GM19240 (cell line): ENCODE results near the gene DEGS1.
"Not testable (repeated sequence)": the region's sequence is repeated elsewhere in the genome, so short reads cannot be mapped to it uniquely, and the experiment has no call there.

Experiments used
- DNase-seq: peaks from one replicate; pipeline ENCODE4 v3.0.0; 2011; ENCODE audit warnings: low spot score; ENCODE audit not compliant: insufficient read length

DEGS1 gene

GRCh38 chr1:224180783-224181452, 2.1 kb upstream of the DEGS1 start:
- DNase-seq = no peak

DNA sequence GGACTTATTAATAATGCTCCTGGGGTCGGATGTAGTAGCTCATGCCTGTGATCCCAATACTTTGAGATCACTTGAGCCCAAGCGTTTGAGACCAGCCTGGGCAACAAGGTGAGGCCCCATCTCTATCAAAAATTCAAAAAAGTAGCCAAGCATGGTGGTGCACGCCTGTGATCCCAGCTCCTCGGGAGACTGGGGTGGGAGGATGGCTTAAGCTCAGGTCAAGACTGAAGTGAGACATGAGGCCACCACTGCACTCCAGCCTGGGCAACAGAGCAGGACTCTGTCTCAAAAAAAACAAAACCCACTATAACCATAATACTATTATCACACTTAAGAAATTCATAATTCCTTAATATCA, 1.6 kb upstream of the DEGS1 start:
- DNase-seq = no peak

- no peak for DNase-seq
These were observed 779 bp upstream of the DEGS1 start for GRCh38 chr1:224182057-224182865.

- no peak for DNase-seq
These were observed 712 bp downstream of the DEGS1 start for GRCh38 chr1:224183591-224184312.

DNA sequence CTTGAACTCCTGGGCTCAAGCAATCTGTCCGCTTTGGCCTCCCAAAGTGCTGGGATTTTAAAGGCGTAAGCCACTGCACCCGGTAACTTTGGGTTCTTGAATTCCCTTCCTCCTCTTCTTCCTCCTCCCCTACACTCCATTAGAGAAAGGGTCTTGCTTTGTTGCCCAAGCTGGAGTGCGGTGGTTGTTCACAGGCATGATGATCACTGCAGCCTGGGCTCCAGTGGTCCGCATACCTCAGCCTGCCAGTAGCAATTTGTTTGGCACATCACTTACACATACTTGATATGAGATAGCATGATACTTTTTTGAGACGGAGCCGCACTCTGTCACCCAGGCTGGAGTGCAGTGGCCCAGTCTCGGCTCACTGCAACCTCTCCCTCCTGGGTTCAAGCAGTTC, 2.2 kb downstream of the DEGS1 start:
- DNase-seq = no peak

DNA sequence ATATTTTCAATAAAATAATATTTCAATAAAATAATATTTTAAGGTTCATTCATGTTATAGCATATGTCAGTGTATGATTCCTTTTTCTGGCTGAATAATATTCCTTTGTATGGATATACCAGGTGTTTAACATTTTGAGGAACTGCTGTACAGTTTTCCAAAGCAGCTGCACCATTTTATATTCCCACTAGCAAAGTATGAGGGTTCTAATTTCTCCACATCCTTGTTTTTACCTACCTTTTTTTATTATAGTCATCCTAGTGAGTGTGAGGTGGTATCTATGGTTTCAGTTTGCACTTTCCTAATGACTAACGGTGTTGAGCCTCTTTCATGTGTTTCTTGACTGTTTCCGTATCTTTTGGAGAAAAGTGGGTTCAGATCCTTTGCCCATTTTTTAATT, 5.2 kb downstream of the DEGS1 start:
- no peak for DNase-seq

- no peak for DNase-seq
These were observed 6.5 kb downstream of the DEGS1 start for GRCh38 chr1:224189561-224189960.

DNA sequence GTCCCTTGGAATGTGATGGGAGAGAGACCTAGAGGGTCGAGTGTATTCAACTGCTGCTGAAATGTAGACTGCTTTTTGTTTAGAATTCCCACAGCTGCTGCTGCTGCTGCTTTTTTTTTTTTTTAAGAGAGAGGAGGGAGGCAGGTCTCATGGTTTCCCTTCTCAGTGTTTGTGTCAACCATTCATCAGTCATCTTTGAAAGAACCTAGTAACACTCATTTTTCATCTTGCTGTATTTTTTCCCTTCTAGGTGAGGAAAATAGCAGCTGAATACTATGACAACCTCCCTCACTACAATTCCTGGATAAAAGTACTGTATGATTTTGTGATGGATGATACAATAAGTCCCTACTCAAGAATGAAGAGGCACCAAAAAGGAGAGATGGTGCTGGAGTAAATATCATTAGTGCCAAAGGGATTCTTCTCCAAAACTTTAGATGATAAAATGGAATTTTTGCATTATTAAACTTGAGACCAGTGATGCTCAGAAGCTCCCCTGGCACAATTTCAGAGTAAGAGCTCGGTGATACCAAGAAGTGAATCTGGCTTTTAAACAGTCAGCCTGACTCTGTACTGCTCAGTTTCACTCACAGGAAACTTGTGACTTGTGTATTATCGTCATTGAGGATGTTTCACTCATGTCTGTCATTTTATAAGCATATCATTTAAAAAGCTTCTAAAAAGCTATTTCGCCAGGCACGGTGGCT, 9.2 kb downstream of the DEGS1 start:
- no peak for DNase-seq

GRCh38 chr1:224193319-224193966, 10.4 kb downstream of the DEGS1 start:
- DNase-seq = no peak

DNA sequence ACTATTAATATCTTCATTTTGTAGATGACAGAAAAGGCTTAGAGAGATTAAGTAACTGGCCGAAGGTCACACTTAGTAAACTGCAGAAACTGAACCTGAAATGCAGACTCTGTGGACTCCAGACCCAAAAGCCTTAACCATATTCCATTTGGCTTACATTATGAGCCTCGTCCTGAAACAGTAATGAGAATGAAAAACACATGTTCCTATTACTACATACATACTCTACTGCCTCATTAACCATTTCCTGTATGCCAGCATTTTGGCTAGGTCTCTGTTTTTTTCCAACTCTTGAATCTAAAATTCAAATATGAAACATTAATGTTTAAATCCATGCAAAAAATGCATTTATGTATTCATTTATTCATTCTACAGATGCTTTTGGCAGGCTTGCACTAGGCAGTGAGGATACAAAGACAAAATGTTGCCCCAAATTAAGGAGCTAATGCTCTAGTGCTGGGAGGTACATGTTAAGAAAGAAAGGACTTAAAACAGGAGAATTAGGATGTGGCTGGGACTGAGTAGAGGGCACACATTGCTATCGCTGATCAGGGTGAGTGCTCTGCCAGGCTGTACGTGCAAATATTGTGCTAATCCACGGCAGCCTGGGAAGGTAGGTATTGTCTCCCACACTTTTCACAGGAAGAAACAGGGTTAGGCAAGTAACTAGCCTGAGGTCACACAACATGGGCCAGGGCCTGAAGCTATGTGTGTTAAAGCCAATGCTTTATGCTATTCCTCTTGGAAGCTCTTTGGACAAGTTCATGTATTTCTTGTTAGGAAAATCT, 14.0 kb downstream of the DEGS1 start:
- no peak for DNase-seq

DNA sequence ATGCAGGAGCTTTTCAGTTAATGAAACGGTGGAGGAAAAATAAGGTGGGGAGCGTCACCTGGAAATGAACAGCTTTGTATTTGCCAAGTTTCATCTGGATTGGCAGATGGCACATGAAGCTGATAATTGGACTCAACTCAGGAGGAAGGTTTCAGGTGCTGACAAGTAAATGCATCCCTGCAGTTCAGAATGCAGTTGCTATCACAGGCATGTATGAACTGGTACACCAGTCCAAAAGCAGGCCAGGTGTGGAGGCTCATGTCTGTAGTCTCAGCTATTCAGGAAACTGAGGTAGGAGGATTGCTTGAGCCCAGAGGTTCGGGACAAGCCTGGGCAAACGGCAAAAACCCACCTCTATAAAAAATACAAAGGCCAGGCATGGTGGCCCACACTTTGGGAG, 15.5 kb downstream of the DEGS1 start:
- no peak for DNase-seq

DNA sequence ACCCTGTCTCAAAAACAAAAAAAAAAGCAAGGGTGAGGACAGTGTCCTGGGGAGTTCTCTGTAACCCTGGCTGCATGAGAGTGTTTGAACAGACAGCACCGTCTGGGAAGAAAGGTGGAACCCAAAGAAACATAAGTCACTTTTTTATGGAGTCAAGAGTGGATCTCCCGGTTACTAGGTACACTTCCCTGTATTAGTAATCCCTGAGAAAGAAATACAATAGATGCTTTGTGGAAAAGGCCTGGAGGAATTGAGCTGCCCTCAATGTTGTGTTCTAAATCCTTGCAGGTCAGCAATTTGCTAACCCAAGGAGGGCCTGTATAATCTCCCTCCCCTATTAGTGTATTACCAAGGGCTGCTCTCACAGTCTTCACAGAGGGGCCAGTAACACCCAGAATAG, 16.6 kb downstream of the DEGS1 start:
- no peak for DNase-seq

DNA sequence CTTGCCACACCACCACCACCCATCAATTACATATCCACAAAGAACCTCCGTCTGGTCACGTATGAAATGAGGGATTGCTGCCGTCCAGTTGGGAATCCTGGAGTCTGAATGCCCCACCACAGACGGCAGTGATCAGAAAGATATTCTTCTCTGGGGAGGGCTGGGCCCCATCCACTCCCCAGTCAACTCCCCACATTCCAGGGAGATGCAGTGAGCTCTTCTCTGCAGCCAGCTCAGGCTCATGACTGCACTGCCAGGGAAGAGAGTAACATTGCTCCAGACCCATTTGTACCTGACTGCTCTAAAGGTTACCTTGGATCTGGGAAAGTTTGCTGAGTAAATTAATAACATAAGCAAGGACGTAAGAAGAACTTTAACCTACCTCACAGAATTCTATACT, 18.3 kb downstream of the DEGS1 start:
- no peak for DNase-seq

DNA sequence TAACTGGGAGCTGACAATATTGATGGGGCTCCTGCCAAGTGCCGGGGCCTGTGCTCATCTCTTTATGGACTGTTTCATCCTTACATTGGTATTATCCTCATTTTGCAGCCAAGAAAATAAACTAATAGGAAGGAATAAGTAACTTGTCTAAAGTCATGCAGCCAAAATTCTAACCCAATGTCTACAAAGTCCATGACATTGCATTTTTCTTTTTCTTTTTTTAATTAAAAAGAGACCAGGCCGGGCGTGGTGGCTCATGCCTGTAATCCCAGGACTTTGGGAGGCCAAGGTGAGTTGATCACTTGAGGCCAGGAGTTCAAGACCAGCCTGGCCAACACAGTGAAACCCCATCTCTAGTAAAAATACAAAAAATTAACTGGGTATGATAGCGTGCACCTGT, 18.8 kb downstream of the DEGS1 start:
- no peak for DNase-seq

DNA sequence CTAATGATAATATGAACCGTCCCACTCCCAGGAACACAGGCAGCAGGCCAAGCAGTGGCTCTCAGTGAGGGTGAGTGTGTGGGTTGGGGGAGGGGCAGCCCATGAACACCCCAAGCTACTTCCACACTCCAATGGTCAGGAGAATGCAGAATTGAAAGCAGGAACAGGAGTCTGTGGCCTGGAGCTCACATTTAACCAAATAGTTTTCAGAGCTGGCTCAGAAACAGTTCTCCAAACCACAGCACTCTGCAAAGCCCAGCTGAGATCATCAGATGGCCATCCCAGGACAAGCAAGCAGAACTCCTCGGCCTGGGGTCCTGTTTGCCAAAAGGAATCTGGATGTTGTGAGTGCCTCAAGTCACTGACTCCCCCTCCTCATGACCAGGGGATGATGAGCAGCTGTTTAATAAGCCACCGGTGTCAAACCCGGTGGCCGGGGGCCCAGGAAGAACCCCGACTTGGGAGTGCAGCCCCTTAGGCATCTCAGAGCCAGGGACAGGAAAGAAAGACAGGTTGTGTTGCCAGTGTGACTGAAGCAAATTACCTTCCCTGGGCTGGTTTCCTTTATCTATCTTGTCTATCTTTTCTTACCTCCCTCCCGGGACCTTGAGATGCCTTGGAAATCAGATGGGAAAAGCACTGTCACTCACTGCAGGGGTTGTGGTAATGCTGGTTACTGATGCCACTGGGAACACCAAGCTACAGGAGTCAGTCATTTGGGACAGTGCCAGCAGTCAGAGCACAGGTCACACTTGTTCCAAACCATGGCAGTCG, 20.4 kb downstream of the DEGS1 start:
- no peak for DNase-seq

GRCh38 chr1:224205438-224205840, 22.4 kb downstream of the DEGS1 start:
- no peak for DNase-seq

- DNase-seq = not testable (repeated sequence)
These were observed 23.0 kb downstream of the DEGS1 start for GRCh38 chr1:224205931-224206538.

GRCh38 chr1:224211206-224211962, 28.3 kb downstream of the DEGS1 start:
- no peak for DNase-seq
